Astrocyte (in vitro differentiated cells and primary cell): ENCODE results near the gene SYF2. TPM values are rescaled to one million over a fixed set of nuclear protein-coding genes. Genes with fewer than 3 reads are reported as not detected.
"Not testable (repeated sequence)": the region's sequence is repeated elsewhere in the genome, so short reads cannot be mapped to it uniquely, and the experiment has no call there.

Experiments used
- DNase-seq: peaks from one replicate; pipeline ENCODE4 v3.0.0-alpha.2; 2010; ENCODE audit warnings: low read depth
- FAIRE-seq: peaks from 2 replicates; lab custom pipeline; 2011; peaks lifted over from hg19 to GRCh38; lab: Jason Lieb, UNC
- H2AFZ ChIP-seq: 2 replicates; pipeline ENCODE4 v1.6.0; 2012; ENCODE audit warnings: low read depth, low read length, inconsistent platforms
- H3K27ac ChIP-seq: 2 replicates; pipeline ENCODE4 v1.5.1; 2011; ENCODE audit warnings: low read depth, low read length, inconsistent platforms
- H3K27me3 ChIP-seq: 2 replicates; pipeline ENCODE4 v1.6.0; 2011; ENCODE audit warnings: low read length, inconsistent platforms; ENCODE audit not compliant: insufficient read depth
- H3K36me3 ChIP-seq: 2 replicates; pipeline ENCODE4 v1.5.1; 2011; ENCODE audit warnings: low read length, inconsistent platforms; ENCODE audit not compliant: insufficient read depth
- H3K4me1 ChIP-seq: 2 replicates; pipeline ENCODE4 v1.5.1; 2011; ENCODE audit warnings: low read length, inconsistent platforms; ENCODE audit not compliant: insufficient read depth
- H3K4me2 ChIP-seq: 2 replicates; pipeline ENCODE4 v1.6.0; 2012; ENCODE audit warnings: low read length, inconsistent platforms
- H3K4me3 ChIP-seq: 2 replicates; pipeline ENCODE4 v1.5.1; 2011; ENCODE audit warnings: low read depth, mild to moderate bottlenecking, low read length, inconsistent platforms; ENCODE audit not compliant: insufficient read depth
- H3K79me2 ChIP-seq: 2 replicates; pipeline ENCODE4 v1.6.0; 2012; ENCODE audit warnings: mild to moderate bottlenecking, low read length, inconsistent platforms; ENCODE audit not compliant: insufficient read depth
- H3K9ac ChIP-seq: 2 replicates; pipeline ENCODE4 v1.6.0; 2012; ENCODE audit warnings: mild to moderate bottlenecking, low read length, inconsistent platforms
- H3K9me3 ChIP-seq: 2 replicates; pipeline ENCODE4 v1.5.1; 2012; ENCODE audit warnings: low read depth, mild to moderate bottlenecking, low read length, inconsistent platforms; ENCODE audit not compliant: insufficient read depth
- H4K20me1 ChIP-seq: 2 replicates; pipeline ENCODE4 v1.6.0; 2012; ENCODE audit warnings: low read length, inconsistent platforms; ENCODE audit not compliant: insufficient read depth
- H3K27ac Mint-ChIP-seq: one replicate; pipeline ENCODE4 v1.8.0; 2021; ENCODE audit warnings: mild to moderate bottlenecking, mixed read lengths; ENCODE audit not compliant: unreplicated experiment
- H3K27me3 Mint-ChIP-seq: one replicate; pipeline ENCODE4 v1.8.0; 2021; ENCODE audit warnings: low read depth, mixed read lengths; ENCODE audit not compliant: unreplicated experiment
- H3K36me3 Mint-ChIP-seq: one replicate; pipeline ENCODE4 v1.8.0; 2021; ENCODE audit warnings: low read depth, mixed read lengths; ENCODE audit not compliant: unreplicated experiment
- H3K4me1 Mint-ChIP-seq: one replicate; pipeline ENCODE4 v1.8.0; 2021; ENCODE audit warnings: low read depth, mixed read lengths; ENCODE audit not compliant: unreplicated experiment
- H3K4me3 Mint-ChIP-seq: one replicate; pipeline ENCODE4 v1.8.0; 2021; ENCODE audit warnings: mild to moderate bottlenecking, moderate library complexity, mixed read lengths; ENCODE audit not compliant: unreplicated experiment
- H3K9me3 Mint-ChIP-seq: one replicate; pipeline ENCODE4 v1.8.0; 2021; ENCODE audit warnings: mild to moderate bottlenecking, mixed read lengths; ENCODE audit not compliant: unreplicated experiment
- CTCF ChIP-seq: IDR thresholded peaks from 2 replicates; pipeline ENCODE4 v1.5.1; 2011; ENCODE audit warnings: low read depth, mild to moderate bottlenecking, inconsistent platforms, low read length, moderate library complexity; ENCODE audit not compliant: insufficient read depth
- EZH2 ChIP-seq: IDR thresholded peaks from 2 replicates; pipeline ENCODE4 v1.6.1; 2012; ENCODE audit warnings: mild to moderate bottlenecking, low read length, inconsistent platforms; ENCODE audit not compliant: insufficient read depth
- total RNA-seq: library from RNA; stranded (reverse); gene quantifications from 2 replicates; pipeline ENCODE4 v1.2.1, GENCODE V29; 2021

Gene SYF2
- total RNA-seq, 1 donor from 2014 or later = 29.1 TPM

- not testable (repeated sequence) for H3K9me3 ChIP-seq, H3K4me1 ChIP-seq, H3K27ac ChIP-seq, H3K27me3 ChIP-seq, FAIRE-seq, H3K4me2 ChIP-seq, H3K9ac ChIP-seq, H3K27ac Mint-ChIP-seq, H3K27me3 Mint-ChIP-seq, H3K4me3 ChIP-seq, H3K4me3 Mint-ChIP-seq, H3K36me3 Mint-ChIP-seq, H3K9me3 Mint-ChIP-seq, H3K4me1 Mint-ChIP-seq, H4K20me1 ChIP-seq, H3K79me2 ChIP-seq, H3K36me3 ChIP-seq, H2AFZ ChIP-seq, DNase-seq
Measured at GRCh38 chr1:25260336-25260735, 28.0 kb upstream of the SYF2 start.

- not testable (repeated sequence) for H3K9ac ChIP-seq, H3K79me2 ChIP-seq, H3K27me3 ChIP-seq, H3K9me3 ChIP-seq, H3K27ac ChIP-seq, H4K20me1 ChIP-seq, H3K4me2 ChIP-seq, H3K36me3 Mint-ChIP-seq, H3K4me1 ChIP-seq, H3K4me1 Mint-ChIP-seq, H3K9me3 Mint-ChIP-seq, H3K27ac Mint-ChIP-seq, DNase-seq, H3K36me3 ChIP-seq, H2AFZ ChIP-seq, H3K4me3 Mint-ChIP-seq, H3K27me3 Mint-ChIP-seq, H3K4me3 ChIP-seq
- peak; percentile 52 for FAIRE-seq
Measured at GRCh38 chr1:25259813-25260212, 27.5 kb upstream of the SYF2 start.

GRCh38 chr1:25257196-25257595, 24.9 kb upstream of the SYF2 start:
- H3K36me3 ChIP-seq = no peaks in the 10 kb centered on the region
- H4K20me1 ChIP-seq = no peaks in the 10 kb centered on the region
- Mint-ChIP-seq H3K36me3 (peaks cover 2% of the 10 kb centered on the region), H3K27ac (no peak overlapping the region), H3K9me3 (no peaks in the 10 kb centered on the region), H3K4me3 (no peak overlapping the region), H3K4me1 (peaks cover 3% of the 10 kb centered on the region), H3K27me3 (no peaks in the 10 kb centered on the region)
- DNase-seq (no peak), FAIRE-seq (no peak)
- H3K4me2 ChIP-seq = no peak overlapping the region
- no peaks in the 10 kb centered on the region for H3K79me2 ChIP-seq
- no peaks in the 10 kb centered on the region for H3K4me1 ChIP-seq
- H3K27ac ChIP-seq = peak overlapping the region; percentile 3
- H3K4me3 ChIP-seq = no peak overlapping the region
- no peak overlapping the region for H3K9ac ChIP-seq
- no peaks in the 10 kb centered on the region for H3K9me3 ChIP-seq
- no peak overlapping the region for H2AFZ ChIP-seq
- H3K27me3 ChIP-seq = no peaks in the 10 kb centered on the region
- no peak for TF ChIP-seq CTCF
- no peak for TF ChIP-seq EZH2

GRCh38 chr1:25256578-25256965, 24.3 kb upstream of the SYF2 start:
- Histone ChIP-seq H3K4me3 (no peak overlapping the region), H3K79me2 (no peaks in the 10 kb centered on the region)

More at GRCh38 chr1:25256578-25256965, 24.3 kb upstream of the SYF2 start:
- FAIRE-seq (no peak), DNase-seq (no peak)
- no peak overlapping the region for H2AFZ ChIP-seq
- H3K27me3 Mint-ChIP-seq = no peaks in the 10 kb centered on the region
- no peak overlapping the region for H3K4me2 ChIP-seq
- no peaks in the 10 kb centered on the region for H3K36me3 Mint-ChIP-seq
- peak overlapping the region; percentile 3 for H3K27ac ChIP-seq
- TF ChIP-seq CTCF (no peak), EZH2 (no peak)
- H3K4me3 Mint-ChIP-seq = no peak overlapping the region
- no peaks in the 10 kb centered on the region for H3K4me1 ChIP-seq
- no peaks in the 10 kb centered on the region for H4K20me1 ChIP-seq
- H3K9me3 ChIP-seq = no peaks in the 10 kb centered on the region
- H3K9me3 Mint-ChIP-seq = no peaks in the 10 kb centered on the region
- H3K36me3 ChIP-seq = no peaks in the 10 kb centered on the region
- no peak overlapping the region for H3K9ac ChIP-seq
- H3K27ac Mint-ChIP-seq = no peak overlapping the region
- H3K27me3 ChIP-seq = no peaks in the 10 kb centered on the region
- peaks cover 3% of the 10 kb centered on the region for H3K4me1 Mint-ChIP-seq
